GM23338 (cell line): ENCODE data around the gene TMEM179B.
A peak's percentile ranks its signal among the peaks of the same experiment; 100 is the strongest.

Source experiments
- CREB1 ChIP-seq: fragments of 250-450 bp; sonication (Bioruptor Pico); IDR thresholded peaks from 2 replicates; pipeline ENCODE4 v1.5.0; 2020; ENCODE audit warnings: low read depth, mild to moderate bottlenecking, moderate library complexity
- CTCF ChIP-seq, 2 experiments: fragments of 200-600 bp in 1 of 2; sonication (generic) in 1 of 2; conservative IDR thresholded peaks; 2 replicates each; pipeline versions ENCODE4 v1.5.1 to v1.6.1; 2016 to 2017; ENCODE audit warnings: antibody characterized with exemption in 2 of 2, low read depth in 2 of 2, mild to moderate bottlenecking in 2 of 2, moderate library complexity in 1 of 2
- EZH2 ChIP-seq: fragments of 200-600 bp; sonication (generic); IDR thresholded peaks from one replicate; pipeline ENCODE4 v1.8.0; 2017; ENCODE audit warnings: antibody characterized with exemption, mild to moderate bottlenecking, low read depth; ENCODE audit not compliant: unreplicated experiment
- EZH2phosphoT487 ChIP-seq: fragments of 200-600 bp; sonication (generic); IDR thresholded peaks from one replicate; pipeline ENCODE4 v1.8.1; 2018; ENCODE audit warnings: antibody characterized with exemption; ENCODE audit not compliant: unreplicated experiment
- JUNB ChIP-seq: IDR thresholded peaks from one replicate; pipeline ENCODE4 v1.6.1; 2016; ENCODE audit warnings: antibody characterized with exemption; ENCODE audit not compliant: unreplicated experiment
- POLR2AphosphoS5 ChIP-seq: IDR thresholded peaks from 2 replicates; pipeline ENCODE4 v1.6.1; 2016; ENCODE audit warnings: antibody characterized with exemption, low read depth
- STAT1 ChIP-seq: IDR thresholded peaks from one replicate; pipeline ENCODE4 v1.6.1; 2016; ENCODE audit warnings: antibody characterized with exemption; ENCODE audit not compliant: unreplicated experiment
- TF ChIP-seq, protein P1 (sequence below): IDR thresholded peaks from 2 replicates; pipeline ENCODE4 v1.6.1; 2016; ENCODE audit warnings: antibody characterized with exemption
- TF ChIP-seq, protein P2 (sequence below): IDR thresholded peaks from one replicate; pipeline ENCODE4 v1.6.1; 2018; ENCODE audit warnings: antibody characterized with exemption; ENCODE audit not compliant: unreplicated experiment

DNA sequence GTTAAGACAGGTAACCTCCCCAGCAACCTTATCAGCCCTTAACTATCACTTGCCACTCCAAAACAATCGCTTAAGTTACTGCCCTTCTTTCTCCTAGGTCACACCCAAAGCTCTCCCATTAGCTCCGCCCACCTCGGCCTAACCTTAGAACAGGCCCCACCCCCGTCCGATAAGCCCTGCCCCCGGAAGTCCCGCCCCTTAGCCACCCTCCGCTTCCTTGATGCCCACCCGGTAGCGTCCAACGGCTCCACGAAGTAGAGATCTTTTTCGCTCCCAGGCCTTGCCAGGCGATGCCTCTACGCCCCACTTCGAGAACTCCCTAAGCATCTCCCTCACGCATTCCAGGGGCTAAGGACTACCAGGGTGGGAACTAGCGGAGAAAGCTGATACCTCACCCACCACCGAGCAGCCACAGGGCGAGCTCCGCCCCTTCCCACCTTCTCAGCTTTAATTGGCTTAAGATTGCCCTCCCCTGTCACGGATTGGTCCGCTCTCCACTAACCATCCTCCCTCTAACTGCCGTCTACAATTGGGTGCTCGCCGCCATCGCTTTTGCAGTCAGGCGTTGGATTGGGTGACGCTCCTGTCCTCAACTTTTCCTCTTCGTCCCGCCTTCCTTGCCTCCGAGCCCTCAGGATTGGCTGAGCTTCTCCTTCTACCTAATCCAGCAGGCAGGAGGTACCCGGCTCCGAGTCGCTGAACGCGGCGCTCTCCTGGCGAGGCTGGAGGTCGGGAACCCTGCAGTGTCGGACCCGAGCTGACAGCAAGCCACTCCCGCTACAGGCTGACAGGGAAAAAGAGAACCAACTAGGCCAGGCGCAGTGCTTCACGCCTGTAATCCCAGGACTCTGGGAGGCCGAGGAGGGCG lies 33.2 kb upstream of the TMEM179B start, which contains the start of gene ZBTB3:
- TF ChIP-seq POLR2AphosphoS5 = peak; percentile 93
- no peak for TF ChIP-seq CTCF (conservative IDR thresholded peaks at IDR 0.05; ENCODE audit: low read depth in 2 of 2)
- TF ChIP-seq EZH2phosphoT487 = no peak
- no peak for TF ChIP-seq EZH2
- no peak for TF ChIP-seq STAT1
- TF ChIP-seq JUNB = no peak
- TF ChIP-seq, protein P1, sequence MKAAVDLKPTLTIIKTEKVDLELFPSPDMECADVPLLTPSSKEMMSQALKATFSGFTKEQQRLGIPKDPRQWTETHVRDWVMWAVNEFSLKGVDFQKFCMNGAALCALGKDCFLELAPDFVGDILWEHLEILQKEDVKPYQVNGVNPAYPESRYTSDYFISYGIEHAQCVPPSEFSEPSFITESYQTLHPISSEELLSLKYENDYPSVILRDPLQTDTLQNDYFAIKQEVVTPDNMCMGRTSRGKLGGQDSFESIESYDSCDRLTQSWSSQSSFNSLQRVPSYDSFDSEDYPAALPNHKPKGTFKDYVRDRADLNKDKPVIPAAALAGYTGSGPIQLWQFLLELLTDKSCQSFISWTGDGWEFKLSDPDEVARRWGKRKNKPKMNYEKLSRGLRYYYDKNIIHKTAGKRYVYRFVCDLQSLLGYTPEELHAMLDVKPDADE = peak; percentile 52
- TF ChIP-seq CREB1 (CRISPR knock-in tag) = peak; percentile 46; the same call in 1 of the 2 replicates
- TF ChIP-seq, protein P2, sequence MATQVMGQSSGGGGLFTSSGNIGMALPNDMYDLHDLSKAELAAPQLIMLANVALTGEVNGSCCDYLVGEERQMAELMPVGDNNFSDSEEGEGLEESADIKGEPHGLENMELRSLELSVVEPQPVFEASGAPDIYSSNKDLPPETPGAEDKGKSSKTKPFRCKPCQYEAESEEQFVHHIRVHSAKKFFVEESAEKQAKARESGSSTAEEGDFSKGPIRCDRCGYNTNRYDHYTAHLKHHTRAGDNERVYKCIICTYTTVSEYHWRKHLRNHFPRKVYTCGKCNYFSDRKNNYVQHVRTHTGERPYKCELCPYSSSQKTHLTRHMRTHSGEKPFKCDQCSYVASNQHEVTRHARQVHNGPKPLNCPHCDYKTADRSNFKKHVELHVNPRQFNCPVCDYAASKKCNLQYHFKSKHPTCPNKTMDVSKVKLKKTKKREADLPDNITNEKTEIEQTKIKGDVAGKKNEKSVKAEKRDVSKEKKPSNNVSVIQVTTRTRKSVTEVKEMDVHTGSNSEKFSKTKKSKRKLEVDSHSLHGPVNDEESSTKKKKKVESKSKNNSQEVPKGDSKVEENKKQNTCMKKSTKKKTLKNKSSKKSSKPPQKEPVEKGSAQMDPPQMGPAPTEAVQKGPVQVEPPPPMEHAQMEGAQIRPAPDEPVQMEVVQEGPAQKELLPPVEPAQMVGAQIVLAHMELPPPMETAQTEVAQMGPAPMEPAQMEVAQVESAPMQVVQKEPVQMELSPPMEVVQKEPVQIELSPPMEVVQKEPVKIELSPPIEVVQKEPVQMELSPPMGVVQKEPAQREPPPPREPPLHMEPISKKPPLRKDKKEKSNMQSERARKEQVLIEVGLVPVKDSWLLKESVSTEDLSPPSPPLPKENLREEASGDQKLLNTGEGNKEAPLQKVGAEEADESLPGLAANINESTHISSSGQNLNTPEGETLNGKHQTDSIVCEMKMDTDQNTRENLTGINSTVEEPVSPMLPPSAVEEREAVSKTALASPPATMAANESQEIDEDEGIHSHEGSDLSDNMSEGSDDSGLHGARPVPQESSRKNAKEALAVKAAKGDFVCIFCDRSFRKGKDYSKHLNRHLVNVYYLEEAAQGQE = no peak
